GM12878 (cell line): ENCODE data around the gene ZBTB22. TPM values are rescaled to one million over a fixed set of nuclear protein-coding genes. Genes with fewer than 3 reads are reported as not detected.

Experiments used
- ATAC-seq: fragments of 200-7000 bp; cut with Tn5 transposase; 3 replicates; pipeline ENCODE4 v1.9.1; 2020; ENCODE audit warnings: mild to moderate bottlenecking, moderate library complexity
- BruUV-seq: library from RNA; stranded (reverse); fragments of 400-500 nt; replicated peaks from 2 replicates; lab custom pipeline; 2021; lab: Mats Ljungman, UMichigan
- CTCF ChIA-PET: fragments of 300-600 bp; sonication (Branson Sonifier 250); formaldehyde crosslinking; extraction: SDS; loops from one replicate; lab custom pipeline; 2021; ENCODE audit warnings: inconsistent platforms; lab: Yijun Ruan, JAX
- POLR2A ChIA-PET: fragments of 350-600 bp; formaldehyde crosslinking; extraction: SDS; loops from one replicate; lab custom pipeline; 2021; ENCODE audit warnings: inconsistent platforms; lab: Charles Lee
- RAD21 ChIA-PET: fragments of 300-600 bp; sonication (Branson Sonifier 250); formaldehyde crosslinking; loops from one replicate; lab custom pipeline; 2023; ENCODE audit warnings: antibody characterized with exemption; ENCODE audit not compliant: unreplicated experiment; lab: Charles Lee
- SMC1A ChIA-PET: fragments of 300-600 bp; sonication (Branson Sonifier 250); formaldehyde crosslinking; loops from one replicate; lab custom pipeline; 2023; ENCODE audit not compliant: unreplicated experiment, uncharacterized antibody; lab: Charles Lee
- DNase-seq: peaks from one replicate; pipeline ENCODE4 v3.0.0-alpha.2; 2011; ENCODE audit warnings: low read depth, low spot score
- FAIRE-seq: peaks from 3 replicates; lab custom pipeline; 2011; peaks lifted over from hg19 to GRCh38; lab: Jason Lieb, UNC
- H2AFZ ChIP-seq: 2 replicates; pipeline ENCODE4 v1.6.0; 2011; ENCODE audit warnings: low read depth, low read length, control low read depth; ENCODE audit not compliant: control insufficient read depth
- H3K27ac ChIP-seq: 2 replicates; pipeline ENCODE4 v1.5.1; 2011; ENCODE audit warnings: control low read depth; ENCODE audit not compliant: control insufficient read depth, insufficient read depth
- H3K27me3 ChIP-seq, 2 experiments: replicated peaks in 1 of 2; 2 replicates each; pipeline versions ENCODE4 v1.6.0 to v1.6.1; 2011; ENCODE audit warnings: low read length in 1 of 2; ENCODE audit not compliant: control insufficient read depth in 2 of 2, insufficient read depth in 2 of 2
- H3K36me3 ChIP-seq, 2 experiments: 2 replicates each; pipeline ENCODE4 v1.5.1; 2011; ENCODE audit warnings: low read length in 1 of 2; ENCODE audit not compliant: control insufficient read depth in 2 of 2, insufficient read depth in 2 of 2
- H3K4me1 ChIP-seq: 2 replicates; pipeline ENCODE4 v1.6.1; 2011; ENCODE audit warnings: mild to moderate bottlenecking, low read length, moderate library complexity, mixed read lengths; ENCODE audit not compliant: control insufficient read depth, insufficient read depth
- H3K4me2 ChIP-seq: 2 replicates; pipeline ENCODE4 v1.6.0; 2011; ENCODE audit warnings: control low read depth; ENCODE audit not compliant: control insufficient read depth, insufficient read depth
- H3K4me3 ChIP-seq: fragments of 200-600 bp; sonication (generic); 2 replicates; pipeline ENCODE4 v1.5.1; 2016
- H3K79me2 ChIP-seq: 2 replicates; pipeline ENCODE4 v1.6.0; 2011; ENCODE audit warnings: low read length; ENCODE audit not compliant: control insufficient read depth, insufficient read depth
- H3K9ac ChIP-seq: 2 replicates; pipeline ENCODE4 v1.8.0; 2011; ENCODE audit warnings: low read length, control low read depth, mixed read lengths; ENCODE audit not compliant: control insufficient read depth, insufficient read depth
- H3K9me3 ChIP-seq: replicated peaks from 3 replicates; pipeline ENCODE4 v1.5.1; 2011; ENCODE audit warnings: mild to moderate bottlenecking, low read length; ENCODE audit not compliant: control insufficient read depth, insufficient read depth
- H4K20me1 ChIP-seq: 2 replicates; pipeline ENCODE4 v1.6.0; 2011; ENCODE audit not compliant: control insufficient read depth, insufficient read depth
- CBFB ChIP-seq: IDR thresholded peaks from 2 replicates; pipeline ENCODE4 v1.6.1; 2016; ENCODE audit warnings: antibody characterized with exemption, low read depth
- CREM ChIP-seq: IDR thresholded peaks from 2 replicates; pipeline ENCODE4 v1.6.1; 2014; ENCODE audit warnings: antibody characterized with exemption, low read depth
- HCFC1 ChIP-seq: fragments of 150-350 bp; IDR thresholded peaks from 2 replicates; pipeline ENCODE4 v1.6.1; 2014; ENCODE audit warnings: low read length
- HDAC2 ChIP-seq: fragments of 200-600 bp; sonication (generic); IDR thresholded peaks from 2 replicates; pipeline ENCODE4 v1.6.1; 2017
- JUND ChIP-seq: IDR thresholded peaks from 2 replicates; pipeline ENCODE4 v1.6.1; 2012; ENCODE audit warnings: low read depth, mild to moderate bottlenecking, low read length, improper control_type of control experiment, moderate library complexity
- KDM1A ChIP-seq: fragments of 200-600 bp; sonication (generic); IDR thresholded peaks from 2 replicates; pipeline ENCODE4 v1.6.1; 2016; ENCODE audit warnings: borderline replicate concordance
- LARP7 ChIP-seq: fragments of 450-650 bp; IDR thresholded peaks from 2 replicates; pipeline ENCODE4 v1.6.1; 2017; ENCODE audit warnings: mild to moderate bottlenecking
- MTA3 ChIP-seq: IDR thresholded peaks from 2 replicates; pipeline ENCODE4 v1.6.1; 2012; ENCODE audit warnings: low read length, inconsistent platforms, borderline replicate concordance
- POLR2A ChIP-seq: IDR thresholded peaks from 2 replicates; pipeline ENCODE4 v1.6.1; 2011; ENCODE audit warnings: low read depth, mild to moderate bottlenecking, low read length
- RCOR1 ChIP-seq: conservative IDR thresholded peaks from 2 replicates; pipeline ENCODE4 v1.6.1; 2012; ENCODE audit warnings: low read depth, low read length, improper control_type of control experiment
- REST ChIP-seq: IDR thresholded peaks from 2 replicates; pipeline ENCODE4 v1.6.1; 2012; ENCODE audit warnings: mild to moderate bottlenecking, low read depth, low read length
- SMC3 ChIP-seq: IDR thresholded peaks from 2 replicates; pipeline ENCODE4 v1.6.1; 2011; ENCODE audit warnings: low read length, improper control_type of control experiment, borderline replicate concordance
- STAT3 ChIP-seq: IDR thresholded peaks from 2 replicates; pipeline ENCODE4 v1.6.1; 2011; ENCODE audit warnings: low read depth, low read length, improper control_type of control experiment
- TCF3 ChIP-seq: IDR thresholded peaks from 2 replicates; pipeline ENCODE4 v1.6.1; 2012; ENCODE audit warnings: low read depth, mild to moderate bottlenecking, low read length, borderline replicate concordance; ENCODE audit not compliant: insufficient read depth
- ZBED1 ChIP-seq: IDR thresholded peaks from 2 replicates; pipeline ENCODE4 v1.6.1; 2016; ENCODE audit warnings: borderline replicate concordance
- WGBS: methylation state at CpG from one replicate; pipeline ENCODE4 v1.1.6; 2016; ENCODE audit warnings: low lambda C conversion rate; ENCODE audit not compliant: insufficient replicate concordance, insufficient coverage; ENCODE audit errors: missing lambda C conversion rate; 5-methylcytosine and 5-hydroxymethylcytosine counted together
- in situ Hi-C: fragments of 300-500 bp; cut with MboI; formaldehyde crosslinking; loops from 9 replicates; pipeline ENCODE4 v1.14.3; 2018; ENCODE audit warnings: mixed read lengths
- intact Hi-C: fragments of 100-400 bp; cut with micrococcal nuclease; formaldehyde crosslinking; loops from one replicate; pipeline ENCODE4 v1.14.2; 2022; ENCODE audit not compliant: unreplicated experiment
- polyA plus RNA-seq, 11 experiments: library from polyadenylated mRNA; depleted of rRNA in 4 of 11; unstranded in 6 of 11; stranded (reverse) in 5 of 11; fragments of >200 nt; fragmentation: Nextera tagmentation in 4 of 11; fragmentation: Illumina TruSeq in 1 of 11; extraction: Ambion mirVana in 4 of 11; extraction: Trizol in 1 of 11; gene quantifications; 1 replicate in 1 of 11; 2 replicates in 10 of 11; pipeline versions ENCODE4 v1.2.1 to v1.2.3, GENCODE V29; 2011 to 2016; ENCODE audit warnings: inconsistent platforms in 2 of 11, missing spikeins in 2 of 11, low read depth in 1 of 11
- total RNA-seq, 4 experiments: library from RNA; depleted of rRNA in 3 of 4; stranded (reverse); fragments of >200 nt in 3 of 4; fragmentation: Illumina TruSeq in 1 of 4; extraction: Trizol in 1 of 4; gene quantifications; 2 replicates each; pipeline versions ENCODE4 v1.2.1 to v1.2.3, GENCODE V29; 2013 to 2021
- TF ChIP-seq, protein P1 (sequence below): fragments of 450-650 bp; formaldehyde crosslinking; IDR thresholded peaks from 2 replicates; pipeline ENCODE4 v1.4.0; 2020; ENCODE audit warnings: mild to moderate bottlenecking, moderate library complexity

The ZBTB22 gene
- total and polyA plus RNA-seq, 10 of the 15 experiments (the other 5 are each of a cell fraction or from before 2014, with no cell fraction given): 0.11 to 9.9 (median 4.8) TPM

DNA sequence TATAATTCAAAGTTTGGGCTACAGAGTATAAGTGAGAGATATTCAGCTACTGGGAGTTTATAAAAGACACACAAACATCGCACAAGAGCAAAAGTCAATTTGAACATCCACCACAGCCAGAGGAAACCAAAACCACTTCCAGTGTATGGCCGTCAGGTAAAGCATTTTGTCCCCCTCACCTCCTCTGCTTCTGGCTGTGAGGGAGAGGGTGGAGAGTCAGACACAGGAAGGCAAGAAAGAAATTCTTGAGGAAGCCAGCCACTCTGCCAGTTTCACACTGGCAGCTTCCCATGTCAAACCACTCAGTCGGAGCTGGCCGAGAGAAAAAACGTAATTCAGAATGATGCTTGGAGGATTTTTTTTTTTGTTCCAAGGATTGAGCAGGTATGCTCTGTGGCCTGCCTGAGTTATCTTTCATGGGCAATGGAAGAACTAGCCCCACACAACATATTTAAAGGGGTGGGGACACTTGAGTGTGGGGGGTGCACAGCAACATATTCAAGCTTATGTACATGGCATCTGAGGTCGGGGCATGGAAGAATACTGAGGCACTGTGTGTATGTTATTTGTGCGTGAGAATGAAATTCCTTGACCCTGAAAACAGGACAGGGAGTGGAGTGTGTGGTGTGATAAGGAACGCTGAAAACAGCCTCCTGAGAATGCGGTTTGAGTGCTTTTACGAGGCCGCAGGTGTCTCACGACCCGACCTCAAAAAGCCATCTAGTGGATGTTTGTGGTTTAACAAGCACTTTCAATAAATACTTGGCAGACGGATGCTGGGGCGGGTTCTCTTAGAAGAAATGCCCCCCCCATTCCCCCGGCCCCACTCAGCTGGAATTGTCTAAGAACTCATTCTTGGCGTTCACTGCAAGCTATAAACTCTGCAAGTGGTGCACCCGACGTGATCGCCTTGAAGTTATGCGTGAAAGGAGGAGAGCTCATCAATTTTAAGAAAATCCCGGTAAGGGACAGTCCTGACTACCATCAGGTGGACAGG lies 27.5 kb upstream of the ZBTB22 start:
- ATAC-seq: peak; percentile 81
- peak overlapping the region; percentile 75 for H3K4me2 ChIP-seq
- CTCF ChIA-PET: interaction anchor here (0.6 to 3.9 kb wide), 23 partner anchors 10 to 1190 kb away, joined by 3 to 25 read pairs (median 5); partner anchors contain the start of genes B3GALT4, PFDN6, RGL2 and TAPBP
- no peaks in the 10 kb centered on the region for H3K36me3 ChIP-seq
- H3K27me3 ChIP-seq: no peaks in the 10 kb centered on the region
- DNase-seq: peak; percentile 58
- under 1% methylated on average over 22 of the region's 22 CpGs for WGBS
- H3K79me2 ChIP-seq: no peaks in the 10 kb centered on the region
- H2AFZ ChIP-seq: peak overlapping the region; percentile 49
- in situ Hi-C loops (no loop called here), intact Hi-C loops (loop anchor here (2.0 kb wide), 1 partner anchor 68 kb away; the partner anchor contains the start of gene B3GALT4)
- peak; percentile 13 for FAIRE-seq
- H3K9me3 ChIP-seq: no peaks in the 10 kb centered on the region
- H3K4me3 ChIP-seq: peak overlapping the region; percentile 46; the same call in 1 of the 2 replicates
- no TSS peak for BruUV-seq
- no peaks in the 10 kb centered on the region for H4K20me1 ChIP-seq
- peak overlapping the region; percentile 41 for H3K27ac ChIP-seq
- peak overlapping the region; percentile 1; the same call in 1 of the 2 replicates for H3K9ac ChIP-seq
- RAD21 ChIA-PET: interaction anchor here (0.6 to 2.7 kb wide), 13 partner anchors 9 to 495 kb away, joined by 3 to 22 read pairs (median 6); partner anchors contain the start of genes B3GALT4, PFDN6, RPS18 and TAPBP
- SMC1A ChIA-PET: interaction anchor here (0.7 to 3.3 kb wide), 14 partner anchors 9 to 225 kb away, joined by 3 to 17 read pairs (median 4); partner anchors contain the start of genes B3GALT4, RPS18, VPS52 and ZBTB22
- peaks cover 15% of the 10 kb centered on the region for H3K4me1 ChIP-seq
- POLR2A ChIA-PET: interaction anchor here (0.6 to 2.0 kb wide), 15 partner anchors 11 to 489 kb away, joined by 3 to 12 read pairs (median 4); partner anchors contain the start of genes B3GALT4, RPS18, VPS52 and ZBTB22
- TF ChIP-seq JUND (no peak), KDM1A (no peak), CREM (no peak), CBFB (peak; percentile 91; the same call in 1 of the 2 replicates), POLR2A (no peak), RCOR1 (no peak), HDAC2 (no peak), HCFC1 (no peak), ZBED1 (no peak), TCF3 (0 out of 2 replicates have a peak, but pooled peaks have one; percentile 39), REST (no peak), STAT3 (no peak), LARP7 (no peak), SMC3 (peak; percentile 47; the same call in 1 of the 2 replicates), MTA3 (no peak)
- TF ChIP-seq, protein P1, sequence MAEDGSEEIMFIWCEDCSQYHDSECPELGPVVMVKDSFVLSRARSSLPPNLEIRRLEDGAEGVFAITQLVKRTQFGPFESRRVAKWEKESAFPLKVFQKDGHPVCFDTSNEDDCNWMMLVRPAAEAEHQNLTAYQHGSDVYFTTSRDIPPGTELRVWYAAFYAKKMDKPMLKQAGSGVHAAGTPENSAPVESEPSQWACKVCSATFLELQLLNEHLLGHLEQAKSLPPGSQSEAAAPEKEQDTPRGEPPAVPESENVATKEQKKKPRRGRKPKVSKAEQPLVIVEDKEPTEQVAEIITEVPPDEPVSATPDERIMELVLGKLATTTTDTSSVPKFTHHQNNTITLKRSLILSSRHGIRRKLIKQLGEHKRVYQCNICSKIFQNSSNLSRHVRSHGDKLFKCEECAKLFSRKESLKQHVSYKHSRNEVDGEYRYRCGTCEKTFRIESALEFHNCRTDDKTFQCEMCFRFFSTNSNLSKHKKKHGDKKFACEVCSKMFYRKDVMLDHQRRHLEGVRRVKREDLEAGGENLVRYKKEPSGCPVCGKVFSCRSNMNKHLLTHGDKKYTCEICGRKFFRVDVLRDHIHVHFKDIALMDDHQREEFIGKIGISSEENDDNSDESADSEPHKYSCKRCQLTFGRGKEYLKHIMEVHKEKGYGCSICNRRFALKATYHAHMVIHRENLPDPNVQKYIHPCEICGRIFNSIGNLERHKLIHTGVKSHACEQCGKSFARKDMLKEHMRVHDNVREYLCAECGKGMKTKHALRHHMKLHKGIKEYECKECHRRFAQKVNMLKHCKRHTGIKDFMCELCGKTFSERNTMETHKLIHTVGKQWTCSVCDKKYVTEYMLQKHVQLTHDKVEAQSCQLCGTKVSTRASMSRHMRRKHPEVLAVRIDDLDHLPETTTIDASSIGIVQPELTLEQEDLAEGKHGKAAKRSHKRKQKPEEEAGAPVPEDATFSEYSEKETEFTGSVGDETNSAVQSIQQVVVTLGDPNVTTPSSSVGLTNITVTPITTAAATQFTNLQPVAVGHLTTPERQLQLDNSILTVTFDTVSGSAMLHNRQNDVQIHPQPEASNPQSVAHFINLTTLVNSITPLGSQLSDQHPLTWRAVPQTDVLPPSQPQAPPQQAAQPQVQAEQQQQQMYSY: no peak
